ENCODE measurements around the gene NUAK2. TPM values are rescaled to one million over a fixed set of nuclear protein-coding genes. Genes with fewer than 3 reads are reported as not detected.

Gene NUAK2
- total and polyA plus RNA-seq, 2 of the 4 experiments (the other 2 are of a cell fraction), result 7.2 to 17.6 TPM

- Histone ChIP-seq H2AK9ac (replicated peaks; ENCODE audit: low read depth, low read length, poor library complexity) (peak overlapping the region; percentile 88), H2AK5ac (ENCODE audit: low read depth, low read length) (peak overlapping the region; percentile 97), H3K18ac (ENCODE audit: low read depth, low read length) (peak overlapping the region; percentile 26), H3K56ac (ENCODE audit: extremely low read depth, insufficient read depth, low read length) (no peak overlapping the region), H2BK20ac (ENCODE audit: low read depth, low read length) (peak overlapping the region; percentile 92), H3K9ac (ENCODE audit: low read depth, low read length) (peak overlapping the region; percentile 8; the same call in 1 of the 2 replicates), H3K4me2 (ENCODE audit: low read depth, low read length) (no peak overlapping the region), H2BK15ac (ENCODE audit: low read depth, low read length) (peak overlapping the region; percentile 69), H3K36me3 (ENCODE audit: control insufficient read depth, insufficient read depth, low read length) (no peaks in the 10 kb centered on the region), H3K9me3 (ENCODE audit: control insufficient read depth, insufficient read depth, low read length) (no peaks in the 10 kb centered on the region), H4K5ac (ENCODE audit: low read depth, low read length) (peak overlapping the region; percentile 56), H3K14ac (replicated peaks; ENCODE audit: low read depth, low read length) (peak overlapping the region; percentile 5), H3K4me1 (ENCODE audit: control insufficient read depth, insufficient read depth, low read length) (peaks cover 38% of the 10 kb centered on the region), H2BK5ac (ENCODE audit: low read depth, low read length, poor library complexity, severe bottlenecking) (peak overlapping the region; percentile 66), H3K27ac (ENCODE audit: insufficient read depth, low read length) (peak overlapping the region; percentile 44), H4K20me1 (ENCODE audit: insufficient read depth, low read length) (no peaks in the 10 kb centered on the region), H3K23ac (ENCODE audit: low read depth, low read length) (peak overlapping the region; percentile 64), H3K27me3 (ENCODE audit: control insufficient read depth, insufficient read depth, low read length) (no peaks in the 10 kb centered on the region), H3K9me1 (ENCODE audit: insufficient read depth, low read length) (peaks cover 49% of the 10 kb centered on the region), H3K4ac (ENCODE audit: low read depth, low read length) (peak overlapping the region; percentile 92), H3K79me1 (ENCODE audit: low read depth in 1 of 2, low read length in 2 of 2) (peaks cover 0 to 42% of the 10 kb centered on the region in 2 experiments; a peak in 3 of 4 replicates), H3K4me3 (ENCODE audit: insufficient read depth, low read depth, low read length) (no peak overlapping the region), H4K8ac (ENCODE audit: low read depth in 2 of 2, low read length in 2 of 2) (peak overlapping the region; percentile 28 to 86), H2BK120ac (ENCODE audit: low read depth, low read length) (peak overlapping the region; percentile 94), H4K91ac (ENCODE audit: insufficient read depth, low read depth, low read length) (peak overlapping the region; percentile 67), H2AFZ (replicated peaks; ENCODE audit: low read length, poor library complexity) (peak overlapping the region; percentile 85)
- WGBS, 2 experiments (ENCODE audit: extremely low coverage in 2 of 2, insufficient read length in 1 of 2), result 17% methylated on average over 1 of the region's 8 CpGs; no CpG with 5 or more reads in 1 of the 2 experiments
- ChIA-PET CTCF (interaction anchor here (1.4 to 1.5 kb wide), 2 partner anchors 29 to 38 kb away, joined by 3 to 4 read pairs; no protein-coding TSS in a partner anchor), POLR2A (ENCODE audit: unreplicated experiment) (interaction anchor here (0.7 kb wide), 1 partner anchor 29 kb away, joined by 3 read pairs; no protein-coding TSS in a partner anchor)
- no peak for TF ChIP-seq CEBPB (IDR thresholded peaks at IDR 0.05; ENCODE audit: low read depth, low read length)
- TF ChIP-seq RFX5 (IDR thresholded peaks at IDR 0.05; ENCODE audit: low read depth, low read length), result no peak
- no peak for TF ChIP-seq RAD21 (IDR thresholded peaks at IDR 0.05; ENCODE audit: low read length)
- TF ChIP-seq SMC3 (IDR thresholded peaks at IDR 0.05; ENCODE audit: low read depth, low read length), result no peak
- no peak for TF ChIP-seq CTCF (conservative IDR thresholded peaks at IDR 0.05; ENCODE audit: low read depth, low read length)
- intact Hi-C loops (cut with micrococcal nuclease), result no loop called here
- DNase-seq (peak; percentile 59), ATAC-seq (ENCODE audit: low read depth) (no peak)
- no TSS peak for BruUV-seq (replicated peaks)
- in situ Hi-C loops (cut with MboI; ENCODE audit: low sequenced_read_pairs), result no loop called here
- dilution Hi-C loops (cut with HindIII; ENCODE audit: low sequenced_read_pairs, unreplicated experiment), result no loop called here
These were observed 33.6 kb downstream of the NUAK2 start for GRCh38 chr1:205287767-205288559.
